ENCODE results near the gene ATG14.
"Not testable (repeated sequence)": the region's sequence is repeated elsewhere in the genome, so short reads cannot be mapped to it uniquely, and the experiment has no call there.

ATG14 gene

GRCh38 chr14:55386037-55386808 lies 25.4 kb downstream of the ATG14 start:
- Histone ChIP-seq H3K27ac (no peak overlapping the region), H3K9me3 (no peaks in the 10 kb centered on the region), H3K4me1 (ENCODE audit: control insufficient read depth in 1 of 2, insufficient read depth in 1 of 2, low read depth in 1 of 2, low read length in 1 of 2) (no peaks in the 10 kb centered on the region), H3K36me3 (peaks cover 32% of the 10 kb centered on the region), H3K4me3 (ENCODE audit: low read depth in 1 of 2, low read length in 1 of 2) (no peak overlapping the region), H3K27me3 (no peaks in the 10 kb centered on the region)
- TF ChIP-seq, protein P1, sequence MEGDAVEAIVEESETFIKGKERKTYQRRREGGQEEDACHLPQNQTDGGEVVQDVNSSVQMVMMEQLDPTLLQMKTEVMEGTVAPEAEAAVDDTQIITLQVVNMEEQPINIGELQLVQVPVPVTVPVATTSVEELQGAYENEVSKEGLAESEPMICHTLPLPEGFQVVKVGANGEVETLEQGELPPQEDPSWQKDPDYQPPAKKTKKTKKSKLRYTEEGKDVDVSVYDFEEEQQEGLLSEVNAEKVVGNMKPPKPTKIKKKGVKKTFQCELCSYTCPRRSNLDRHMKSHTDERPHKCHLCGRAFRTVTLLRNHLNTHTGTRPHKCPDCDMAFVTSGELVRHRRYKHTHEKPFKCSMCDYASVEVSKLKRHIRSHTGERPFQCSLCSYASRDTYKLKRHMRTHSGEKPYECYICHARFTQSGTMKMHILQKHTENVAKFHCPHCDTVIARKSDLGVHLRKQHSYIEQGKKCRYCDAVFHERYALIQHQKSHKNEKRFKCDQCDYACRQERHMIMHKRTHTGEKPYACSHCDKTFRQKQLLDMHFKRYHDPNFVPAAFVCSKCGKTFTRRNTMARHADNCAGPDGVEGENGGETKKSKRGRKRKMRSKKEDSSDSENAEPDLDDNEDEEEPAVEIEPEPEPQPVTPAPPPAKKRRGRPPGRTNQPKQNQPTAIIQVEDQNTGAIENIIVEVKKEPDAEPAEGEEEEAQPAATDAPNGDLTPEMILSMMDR (IDR thresholded peaks at IDR 0.05): no peak

- TF ChIP-seq, protein P1 (IDR thresholded peaks at IDR 0.05): no peak
- Histone ChIP-seq H3K36me3 (peaks cover 41% of the 10 kb centered on the region), H3K9me3 (no peaks in the 10 kb centered on the region), H3K4me3 (ENCODE audit: low read depth in 1 of 2, low read length in 1 of 2) (no peak overlapping the region), H3K27me3 (no peaks in the 10 kb centered on the region), H3K4me1 (ENCODE audit: control insufficient read depth in 1 of 2, insufficient read depth in 1 of 2, low read depth in 1 of 2, low read length in 1 of 2) (no peaks in the 10 kb centered on the region), H3K27ac (no peak overlapping the region)
These were observed 27.1 kb downstream of the ATG14 start for GRCh38 chr14:55384536-55384935.

GRCh38 chr14:55383541-55384140 lies 28.0 kb downstream of the ATG14 start:
- no peak overlapping the region for H3K4me3 ChIP-seq (ENCODE audit: low read depth in 1 of 2, low read length in 1 of 2)
- TF ChIP-seq, protein P1 (IDR thresholded peaks at IDR 0.05): no peak

GRCh38 chr14:55383056-55383466 lies 28.6 kb downstream of the ATG14 start:
- not testable (repeated sequence) for H3K27me3 ChIP-seq; H3K9me3 ChIP-seq; H3K4me3 ChIP-seq (ENCODE audit: low read depth in 1 of 2, low read length in 1 of 2); H3K27ac ChIP-seq; H3K4me1 ChIP-seq (ENCODE audit: control insufficient read depth in 1 of 2, insufficient read depth in 1 of 2, low read depth in 1 of 2, low read length in 1 of 2)
- peaks cover 46% of the 10 kb centered on the region for H3K36me3 ChIP-seq

More at GRCh38 chr14:55383541-55384140, 28.0 kb downstream of the ATG14 start:
- no peaks in the 10 kb centered on the region for H3K4me1 ChIP-seq (ENCODE audit: control insufficient read depth in 1 of 2, insufficient read depth in 1 of 2, low read depth in 1 of 2, low read length in 1 of 2)
- H3K36me3 ChIP-seq: peaks cover 40% of the 10 kb centered on the region
- H3K9me3 ChIP-seq: no peaks in the 10 kb centered on the region
- no peaks in the 10 kb centered on the region for H3K27me3 ChIP-seq
- H3K27ac ChIP-seq: no peak overlapping the region

DNA sequence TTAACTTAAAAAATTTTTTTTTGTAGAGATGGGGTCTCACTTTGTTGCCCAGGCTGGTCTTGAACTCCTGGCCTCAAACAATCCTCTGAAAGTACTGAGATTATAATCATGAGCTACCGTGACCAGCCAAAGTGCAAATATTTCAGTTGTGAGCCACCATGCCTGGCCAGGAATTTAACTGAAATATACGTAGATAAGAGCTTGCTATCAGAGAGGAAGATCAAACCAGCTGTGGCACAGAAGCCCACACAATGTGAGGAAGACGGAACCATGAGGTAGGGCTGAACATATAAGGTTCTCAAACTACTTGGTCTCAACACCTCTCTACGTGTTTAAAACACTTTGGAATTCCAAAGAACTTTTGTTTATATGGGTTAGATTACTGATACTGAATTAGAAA lies 29.1 kb downstream of the ATG14 start:
- Histone ChIP-seq H3K27ac (no peak overlapping the region), H3K9me3 (no peaks in the 10 kb centered on the region), H3K4me3 (ENCODE audit: low read depth in 1 of 2, low read length in 1 of 2) (no peak overlapping the region), H3K36me3 (peaks cover 52% of the 10 kb centered on the region), H3K4me1 (ENCODE audit: control insufficient read depth in 1 of 2, insufficient read depth in 1 of 2, low read depth in 1 of 2, low read length in 1 of 2) (no peaks in the 10 kb centered on the region), H3K27me3 (no peaks in the 10 kb centered on the region)
- TF ChIP-seq, protein P1 (IDR thresholded peaks at IDR 0.05): no peak

GRCh38 chr14:55381561-55381960 lies 30.1 kb downstream of the ATG14 start:
- TF ChIP-seq, protein P1 (IDR thresholded peaks at IDR 0.05): no peak
- Histone ChIP-seq H3K27me3 (no peaks in the 10 kb centered on the region), H3K4me1 (ENCODE audit: control insufficient read depth in 1 of 2, insufficient read depth in 1 of 2, low read depth in 1 of 2, low read length in 1 of 2) (no peaks in the 10 kb centered on the region), H3K27ac (no peak overlapping the region), H3K9me3 (no peaks in the 10 kb centered on the region), H3K4me3 (ENCODE audit: low read depth in 1 of 2, low read length in 1 of 2) (no peak overlapping the region), H3K36me3 (peaks cover 61% of the 10 kb centered on the region)
